ENCODE results near the gene DHX35.
A peak's percentile ranks its signal among the peaks of the same experiment; 100 is the strongest.

Gene DHX35

DNA sequence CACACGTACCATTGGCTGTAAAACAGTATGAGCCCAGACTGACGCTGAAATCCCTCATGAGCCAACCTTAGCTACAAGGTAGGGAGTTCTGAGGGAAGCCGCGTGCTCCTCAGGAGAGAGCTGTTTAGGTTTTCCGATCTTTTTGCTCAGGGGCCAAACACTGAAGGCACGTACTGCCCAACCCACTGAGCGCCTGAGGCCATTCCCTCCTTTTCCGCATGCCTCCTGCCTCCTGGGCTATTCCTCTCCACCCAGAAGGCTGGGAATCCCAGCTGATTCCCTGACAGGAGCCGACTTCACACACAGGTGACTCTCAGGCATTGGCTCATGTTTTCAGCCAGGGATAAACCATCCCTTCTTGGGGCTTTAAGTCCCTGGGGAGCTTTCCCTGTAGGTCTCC, 41.3 kb upstream of the DHX35 start:
- H3K4me3 ChIP-seq (replicated peaks; ENCODE audit: low read depth, low read length), result no peak overlapping the region
- no peak for DNase-seq (ENCODE audit: extremely low read depth, low read depth)
- TF ChIP-seq, protein P1, sequence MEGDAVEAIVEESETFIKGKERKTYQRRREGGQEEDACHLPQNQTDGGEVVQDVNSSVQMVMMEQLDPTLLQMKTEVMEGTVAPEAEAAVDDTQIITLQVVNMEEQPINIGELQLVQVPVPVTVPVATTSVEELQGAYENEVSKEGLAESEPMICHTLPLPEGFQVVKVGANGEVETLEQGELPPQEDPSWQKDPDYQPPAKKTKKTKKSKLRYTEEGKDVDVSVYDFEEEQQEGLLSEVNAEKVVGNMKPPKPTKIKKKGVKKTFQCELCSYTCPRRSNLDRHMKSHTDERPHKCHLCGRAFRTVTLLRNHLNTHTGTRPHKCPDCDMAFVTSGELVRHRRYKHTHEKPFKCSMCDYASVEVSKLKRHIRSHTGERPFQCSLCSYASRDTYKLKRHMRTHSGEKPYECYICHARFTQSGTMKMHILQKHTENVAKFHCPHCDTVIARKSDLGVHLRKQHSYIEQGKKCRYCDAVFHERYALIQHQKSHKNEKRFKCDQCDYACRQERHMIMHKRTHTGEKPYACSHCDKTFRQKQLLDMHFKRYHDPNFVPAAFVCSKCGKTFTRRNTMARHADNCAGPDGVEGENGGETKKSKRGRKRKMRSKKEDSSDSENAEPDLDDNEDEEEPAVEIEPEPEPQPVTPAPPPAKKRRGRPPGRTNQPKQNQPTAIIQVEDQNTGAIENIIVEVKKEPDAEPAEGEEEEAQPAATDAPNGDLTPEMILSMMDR (IDR thresholded peaks at IDR 0.05; ENCODE audit: low read depth, low read length, missing control alignments), result no peak

DNA sequence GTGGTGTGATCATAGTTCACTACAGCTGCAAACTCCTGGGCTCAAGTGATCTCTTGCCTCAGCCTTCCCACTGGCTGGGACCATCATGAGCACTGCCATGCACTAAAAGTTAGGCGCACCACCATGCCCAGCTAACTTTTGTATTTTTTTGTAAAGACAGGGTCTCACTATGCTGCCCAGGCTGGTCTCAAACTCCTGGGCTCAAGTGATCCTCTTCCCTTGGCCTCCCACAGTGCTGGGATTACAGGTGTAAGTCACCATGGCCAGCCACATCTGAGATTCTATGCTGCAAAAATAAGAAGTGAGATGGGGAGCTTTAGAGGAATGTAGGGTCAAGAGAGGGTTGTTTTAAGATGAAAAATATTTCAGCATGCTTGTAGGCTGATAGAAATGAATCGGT, 37.4 kb upstream of the DHX35 start:
- no peak overlapping the region for H3K4me3 ChIP-seq (replicated peaks; ENCODE audit: low read depth, low read length)
- TF ChIP-seq, protein P1 (IDR thresholded peaks at IDR 0.05; ENCODE audit: low read depth, low read length, missing control alignments), result no peak
- DNase-seq (ENCODE audit: extremely low read depth, low read depth), result no peak

DNA sequence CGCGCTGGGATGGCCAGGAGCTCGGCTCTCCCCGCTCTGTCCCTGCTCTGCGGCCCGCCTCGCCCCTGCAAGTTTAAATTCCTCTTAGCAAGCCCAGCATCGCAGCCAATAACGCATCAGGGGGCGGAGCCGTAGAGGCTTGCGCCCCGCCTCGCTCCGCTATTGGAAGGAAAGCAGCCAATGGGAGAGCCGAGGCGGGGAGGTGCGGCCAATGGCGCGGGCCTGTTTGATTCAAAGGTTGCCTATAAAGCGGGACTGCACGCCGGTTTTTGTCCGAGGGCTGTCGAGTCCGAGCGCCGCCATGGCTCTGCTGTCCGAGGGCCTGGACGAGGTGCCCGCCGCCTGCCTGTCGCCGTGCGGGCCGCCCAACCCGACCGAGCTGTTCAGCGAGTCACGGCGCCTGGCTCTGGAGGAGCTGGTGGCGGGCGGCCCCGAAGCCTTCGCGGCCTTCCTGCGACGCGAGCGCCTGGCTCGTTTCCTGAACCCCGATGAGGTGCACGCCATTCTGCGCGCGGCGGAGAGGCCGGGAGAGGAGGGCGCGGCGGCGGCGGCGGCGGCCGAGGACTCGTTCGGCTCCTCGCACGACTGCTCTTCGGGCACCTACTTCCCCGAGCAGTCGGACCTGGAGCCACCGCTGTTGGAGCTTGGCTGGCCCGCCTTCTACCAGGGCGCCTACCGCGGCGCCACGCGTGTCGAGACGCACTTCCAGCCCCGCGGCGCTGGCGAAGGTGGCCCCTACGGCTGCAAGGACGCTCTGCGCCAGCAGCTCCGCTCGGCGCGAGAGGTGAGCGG, 35.8 kb upstream of the DHX35 start, which contains the start of gene FAM83D:
Gene FAM83D, plus strand, starts transcription at position 276 of the 792 bp plus-strand sequence. Its CDS starts 26 bp downstream, at position 302.
- TF ChIP-seq, protein P1 (IDR thresholded peaks at IDR 0.05; ENCODE audit: low read depth, low read length, missing control alignments), result no peak
- H3K4me3 ChIP-seq (replicated peaks; ENCODE audit: low read depth, low read length), result peak within 1 kb of the TSS; percentile 93
- DNase-seq (ENCODE audit: extremely low read depth, low read depth), result peak; percentile 95

DNA sequence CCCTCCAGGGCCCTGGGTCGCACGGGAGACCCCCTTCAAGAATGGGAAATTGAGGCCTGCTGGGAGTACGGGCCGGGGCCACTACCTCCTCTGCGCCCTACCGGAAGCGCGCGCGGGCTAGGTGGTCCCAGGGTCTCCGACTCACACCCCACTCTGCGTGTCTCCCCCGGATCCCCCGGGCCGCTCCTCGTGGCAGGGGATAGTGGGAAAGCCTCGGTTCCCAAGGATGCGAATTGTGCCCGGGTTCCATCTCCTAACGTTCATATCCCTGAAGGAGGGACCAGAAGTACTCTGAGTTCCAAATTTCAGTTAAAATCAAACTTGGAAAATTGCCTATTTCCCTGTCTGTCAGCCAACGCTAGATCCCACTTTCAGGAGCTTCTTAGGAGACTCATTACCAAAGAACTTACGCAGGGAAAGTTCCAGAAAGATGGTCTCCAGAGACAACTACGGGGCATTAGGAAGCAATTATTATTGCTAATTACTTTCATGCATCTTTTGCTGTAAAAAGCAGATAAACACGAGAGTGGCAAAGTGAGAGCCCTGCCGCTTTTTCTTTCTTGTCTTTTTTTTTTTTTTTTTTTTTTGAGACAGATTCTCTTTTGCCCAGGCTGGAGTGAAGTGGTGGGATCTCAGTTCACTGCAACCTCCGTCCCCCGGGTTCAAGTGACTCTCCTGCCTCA, 35.1 kb upstream of the DHX35 start:
- peak overlapping the region; percentile 93 for H3K4me3 ChIP-seq (replicated peaks; ENCODE audit: low read depth, low read length)
- no peak for DNase-seq (ENCODE audit: extremely low read depth, low read depth)
- TF ChIP-seq, protein P1 (IDR thresholded peaks at IDR 0.05; ENCODE audit: low read depth, low read length, missing control alignments), result no peak

DNA sequence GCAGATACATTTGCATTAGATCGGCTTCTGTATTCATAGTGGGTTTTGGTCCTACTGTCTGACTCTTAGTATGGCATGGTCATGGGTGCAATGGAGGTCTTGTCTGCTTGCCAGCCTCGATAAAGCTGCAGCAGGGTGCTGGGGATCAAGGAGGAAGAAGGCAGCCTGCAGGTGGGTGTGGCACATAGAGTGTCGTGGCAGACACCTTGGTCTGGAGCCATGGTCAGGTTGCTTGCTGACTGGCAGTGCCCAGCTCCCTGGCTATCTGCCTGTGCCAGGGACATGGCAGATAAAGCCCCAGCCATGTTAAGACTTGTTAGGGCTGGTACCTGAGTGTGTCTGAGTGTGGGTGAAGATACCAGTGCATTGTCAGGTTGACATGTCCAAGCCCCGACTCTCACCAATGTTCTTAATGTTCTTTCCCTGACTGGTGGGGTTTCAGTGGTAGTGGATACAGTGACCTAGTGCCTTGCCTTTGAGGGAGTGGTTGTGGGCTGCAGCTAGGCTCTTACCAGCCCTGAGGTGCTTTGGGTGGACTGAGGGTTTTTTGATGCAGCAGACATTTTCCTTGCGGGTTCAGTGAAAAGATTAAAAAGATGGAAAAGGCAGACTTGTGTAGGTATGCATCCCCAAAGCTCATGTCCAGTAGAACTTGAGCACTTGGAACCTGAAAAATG, 34.1 kb upstream of the DHX35 start:
- no peak for DNase-seq (ENCODE audit: extremely low read depth, low read depth)
- TF ChIP-seq, protein P1 (IDR thresholded peaks at IDR 0.05; ENCODE audit: low read depth, low read length, missing control alignments), result no peak
- H3K4me3 ChIP-seq (replicated peaks; ENCODE audit: low read depth, low read length), result peak overlapping the region; percentile 93

DNA sequence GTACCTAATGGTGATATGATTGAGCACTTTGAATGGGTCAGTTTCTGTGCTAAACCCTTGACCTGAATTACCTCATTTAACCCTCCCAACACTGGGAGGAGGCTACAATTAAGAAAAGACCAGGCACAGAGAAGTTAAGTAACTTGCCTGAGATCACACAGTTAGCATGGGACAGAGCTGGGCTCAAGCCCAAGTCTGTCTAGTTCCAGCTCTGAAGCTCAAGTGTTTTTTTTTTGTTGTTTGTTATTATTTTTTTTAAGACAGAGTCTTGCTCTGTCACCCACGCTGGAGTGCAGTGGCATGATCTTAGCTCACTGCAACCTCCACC, 31.9 kb upstream of the DHX35 start:
- no peak for DNase-seq (ENCODE audit: extremely low read depth, low read depth)
- no peak overlapping the region for H3K4me3 ChIP-seq (replicated peaks; ENCODE audit: low read depth, low read length)
- TF ChIP-seq, protein P1 (IDR thresholded peaks at IDR 0.05; ENCODE audit: low read depth, low read length, missing control alignments), result no peak
